HG03342 (cell line): ENCODE measurements around the gene CHERP.
"Not testable (repeated sequence)": the region's sequence is repeated elsewhere in the genome, so short reads cannot be mapped to it uniquely, and the experiment has no call there.

Experiments used
- ATAC-seq: cut with Tn5 transposase; IDR thresholded peaks from one replicate; pipeline ENCODE4 v1.9.1; 2021; ENCODE audit warnings: mild to moderate bottlenecking, moderate library complexity; ENCODE audit not compliant: unreplicated experiment

Gene CHERP

DNA sequence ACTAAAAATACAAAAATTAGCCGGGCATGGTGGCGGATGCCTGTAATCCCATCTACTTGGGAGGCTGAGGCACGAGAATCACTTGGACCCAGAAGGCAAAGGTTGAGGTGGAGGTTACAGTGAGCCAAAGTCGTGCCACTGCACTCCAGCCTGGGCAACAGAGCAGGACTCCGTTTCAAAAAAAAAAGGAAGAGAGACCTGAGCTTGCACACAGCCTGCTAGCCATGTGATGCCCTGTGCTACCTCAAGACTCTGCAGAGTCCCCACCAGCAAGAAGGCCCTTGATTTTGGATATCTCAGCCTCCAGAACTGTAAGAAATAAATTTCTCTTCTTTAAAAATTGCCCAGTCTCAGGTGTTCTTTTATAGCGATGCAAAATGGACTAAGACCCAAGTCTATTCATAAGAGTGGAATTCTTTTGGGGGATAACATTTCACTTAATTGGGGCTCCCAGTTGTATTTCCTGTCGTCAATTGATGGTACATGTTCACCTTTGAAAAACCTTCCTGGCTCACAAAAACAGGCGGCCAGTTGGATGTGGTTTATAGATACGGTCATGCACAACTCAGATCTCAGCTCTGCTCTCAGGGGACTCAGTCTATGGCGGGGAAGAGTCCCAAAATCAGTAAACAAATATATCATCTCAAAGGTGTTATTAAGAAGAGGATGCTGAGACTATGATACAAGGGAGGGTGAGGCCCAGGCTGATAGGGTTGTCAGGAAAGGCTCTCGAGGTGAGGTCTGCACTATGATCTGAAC is 2.4 kb upstream of the CHERP start:
- no peak for ATAC-seq

DNA sequence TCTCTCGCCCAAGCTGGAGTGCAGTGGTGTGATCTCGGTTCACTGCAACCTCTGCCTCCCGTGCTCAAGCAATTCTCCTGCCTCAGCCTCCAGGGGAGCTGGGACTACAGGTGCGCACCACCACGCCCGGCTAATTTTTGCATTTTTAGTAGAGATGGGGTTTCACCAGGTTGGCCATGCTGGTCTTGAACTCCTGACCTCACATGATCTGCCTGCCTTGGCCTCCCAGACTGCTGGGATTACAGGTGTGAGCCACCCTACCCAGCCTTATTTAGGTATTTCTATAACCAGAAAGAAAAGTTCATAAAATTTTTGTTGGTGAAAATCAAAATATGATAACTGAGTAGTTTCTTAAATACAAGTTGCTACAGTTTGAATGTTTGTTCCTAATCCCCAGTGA is 1.5 kb upstream of the CHERP start:
- ATAC-seq = not testable (repeated sequence)

DNA sequence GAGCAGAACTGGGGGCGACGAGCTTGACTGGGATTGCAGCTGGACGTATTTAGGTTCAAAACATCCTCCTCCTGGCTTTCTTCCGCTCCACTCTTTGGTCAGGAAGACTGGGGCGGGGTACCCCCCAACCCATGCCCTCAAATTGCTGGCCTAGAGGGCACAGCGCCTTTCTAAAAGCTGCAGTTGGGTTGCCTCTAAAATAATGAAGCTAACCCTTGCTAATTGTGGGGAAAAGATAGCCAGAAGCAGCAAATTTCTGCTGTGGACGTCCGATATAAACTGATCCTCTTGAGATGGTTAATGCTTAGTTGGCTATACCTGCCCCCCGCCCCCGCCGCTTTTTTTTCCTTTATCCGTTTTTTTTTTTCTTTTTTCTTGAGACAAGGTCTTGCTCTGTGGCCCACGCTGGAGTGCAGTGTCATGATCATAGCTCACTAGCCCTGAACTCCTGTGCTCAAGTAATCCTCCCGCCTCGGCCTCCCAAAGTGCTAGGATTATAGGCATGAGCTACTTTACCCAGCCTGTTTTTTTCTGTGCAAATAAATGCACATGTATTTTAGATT is 754 bp upstream of the CHERP start:
- no peak for ATAC-seq

DNA sequence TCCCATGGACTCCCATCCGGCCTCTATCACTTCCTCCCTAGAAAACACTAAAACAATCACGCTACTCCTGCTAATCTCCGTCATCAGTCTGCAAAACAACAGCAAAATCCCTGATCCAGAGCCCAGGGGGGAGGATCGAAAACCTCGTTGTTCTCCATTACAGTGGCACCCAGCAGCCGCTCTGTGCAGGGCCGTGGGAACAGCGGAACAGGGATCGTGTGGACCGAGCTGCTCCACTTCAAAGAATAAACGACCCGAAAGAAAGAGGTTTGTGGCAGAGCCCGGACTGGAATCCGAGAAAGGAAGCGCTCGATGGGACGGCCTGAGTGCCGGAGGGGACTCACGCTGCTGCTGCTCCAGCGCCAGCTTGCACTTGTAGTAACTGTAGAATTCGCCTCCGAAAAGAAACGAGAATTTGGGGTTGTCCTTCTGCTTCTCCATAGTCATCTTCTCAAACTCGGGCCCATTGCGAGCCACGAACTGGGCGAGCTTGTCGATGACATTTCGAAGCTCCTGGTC is 652 bp downstream of the CHERP start:
- ATAC-seq = peak; percentile 6

DNA sequence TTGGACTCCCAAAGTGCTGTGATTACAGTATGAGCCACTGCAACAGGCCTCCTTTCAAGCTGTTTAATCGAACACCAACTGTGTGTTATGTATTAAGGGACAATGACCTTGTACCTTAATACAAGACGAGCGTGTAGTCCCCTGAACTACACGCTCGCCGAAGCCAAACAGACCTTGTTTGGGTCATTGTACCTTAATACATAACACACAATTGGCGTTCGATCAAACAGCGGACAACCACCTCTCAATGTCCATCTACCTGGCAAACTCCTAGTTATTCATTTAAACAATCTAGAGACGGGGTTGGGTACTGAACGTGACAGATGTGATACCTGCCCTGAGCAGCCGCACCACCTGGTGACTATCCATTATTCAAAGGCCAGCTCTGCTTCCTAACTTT is 1.3 kb downstream of the CHERP start:
- no peak for ATAC-seq

DNA sequence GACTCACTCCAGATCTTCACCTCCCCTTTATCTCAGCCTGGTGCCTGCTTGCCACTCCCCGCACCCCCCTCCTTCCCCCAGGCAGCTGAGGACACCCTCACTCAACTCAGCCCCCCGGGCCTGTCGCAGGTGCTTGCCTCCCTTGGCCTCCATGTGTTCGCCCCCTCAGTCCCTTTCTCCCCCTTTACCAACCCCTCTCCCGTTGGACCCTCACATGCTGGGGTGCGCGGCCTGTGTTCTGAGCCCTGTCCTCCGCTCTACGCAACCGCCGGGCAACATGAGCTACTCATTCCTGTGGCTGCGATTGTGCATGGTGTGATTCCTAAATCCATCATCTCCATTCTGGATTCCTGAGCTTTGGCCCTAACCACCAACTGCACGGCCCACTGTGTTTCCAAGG is 5.1 kb downstream of the CHERP start:
- no peak for ATAC-seq

DNA sequence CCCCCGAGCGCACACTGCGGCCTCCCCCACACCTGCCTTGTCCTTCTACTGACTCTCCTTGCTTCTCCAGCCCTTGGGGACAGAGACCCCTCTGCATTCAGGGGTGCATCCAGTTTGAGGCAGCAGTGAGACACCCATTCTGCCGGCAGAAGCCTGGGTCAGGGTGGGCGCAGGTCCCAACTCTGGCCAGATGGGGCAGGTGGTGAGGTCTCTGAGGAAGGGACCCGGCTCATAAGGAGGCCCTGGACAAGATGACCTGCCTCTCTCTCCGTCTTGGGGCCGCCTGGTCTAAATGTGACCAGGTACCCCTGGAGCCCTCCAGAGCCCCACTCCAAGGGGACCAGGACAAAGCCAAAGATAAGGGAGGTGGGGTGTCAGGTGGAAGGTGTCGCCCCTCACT is 6.1 kb downstream of the CHERP start:
- no peak for ATAC-seq

DNA sequence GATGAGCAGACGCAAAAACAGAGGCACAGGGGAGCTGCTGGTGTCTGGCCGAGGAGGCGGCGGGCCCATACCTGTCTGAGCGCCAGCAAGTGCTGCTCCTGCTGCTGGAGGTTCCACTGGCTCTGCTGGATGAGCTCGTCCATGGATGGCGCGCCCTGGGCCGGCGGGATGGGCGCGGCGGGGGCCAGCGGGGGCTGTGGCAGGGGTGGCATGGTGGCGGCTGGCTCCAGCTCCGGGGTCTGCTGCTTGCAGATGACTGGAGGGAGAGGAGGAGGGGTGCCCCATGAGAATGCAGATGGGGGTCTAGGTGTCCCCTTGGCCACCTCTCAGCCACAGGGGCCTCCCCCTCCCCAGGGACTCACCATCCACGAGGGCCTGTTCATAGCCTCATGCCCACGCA is 6.9 kb downstream of the CHERP start:
- no peak for ATAC-seq

DNA sequence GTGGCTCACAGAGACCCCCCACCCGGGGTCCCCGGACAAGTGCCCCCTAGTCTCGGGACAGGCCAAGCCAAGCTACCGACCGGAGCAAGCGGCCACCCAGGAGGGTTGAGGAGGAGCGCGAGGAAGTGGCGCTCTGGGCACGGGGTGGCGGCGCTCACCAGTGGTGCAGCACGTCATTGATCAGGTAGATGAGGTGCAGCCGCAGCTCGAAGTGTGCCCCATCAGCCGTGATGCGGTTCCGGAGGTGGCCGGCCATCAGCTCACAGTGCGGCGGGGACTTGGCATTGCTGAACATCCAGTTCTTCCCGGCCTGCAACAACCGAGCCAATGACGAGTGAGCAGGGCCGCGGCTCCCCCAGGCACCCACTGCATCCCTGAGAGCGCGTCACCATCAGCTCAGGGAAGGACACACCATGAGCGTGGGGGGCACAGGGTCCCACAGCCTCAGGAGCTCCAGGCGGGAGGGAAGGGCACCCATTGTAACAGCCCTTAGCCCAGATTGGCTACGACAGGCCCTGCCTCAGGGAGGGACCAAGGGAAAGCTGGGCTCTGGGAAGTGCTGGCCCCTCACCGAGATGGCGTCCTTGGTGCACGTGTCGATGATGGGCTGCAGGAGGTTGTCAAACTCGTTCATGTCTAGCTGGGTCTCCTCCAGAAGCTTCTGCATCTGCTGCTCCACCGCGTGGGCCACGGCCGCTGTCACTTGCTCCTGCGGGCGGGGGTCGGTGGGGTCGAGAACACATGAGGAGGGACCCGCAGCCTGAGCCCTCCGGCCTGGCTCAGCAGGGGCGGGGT is 9.6 kb downstream of the CHERP start:
- ATAC-seq = no peak

DNA sequence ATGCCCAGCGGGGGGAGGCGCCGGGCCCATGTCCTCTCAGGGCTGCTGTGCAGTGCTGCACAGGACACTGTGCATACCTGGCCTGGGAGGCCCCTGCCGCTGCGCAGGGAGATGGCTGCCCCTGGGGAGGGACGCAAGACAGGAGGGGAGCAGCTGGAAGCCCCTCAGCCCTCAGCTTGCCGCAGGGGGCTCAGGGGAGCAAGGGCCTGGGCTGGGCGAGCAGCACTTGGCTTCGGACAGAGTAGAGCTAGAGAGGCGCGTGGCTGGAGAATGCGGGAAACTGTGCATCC is 10.9 kb downstream of the CHERP start:
- ATAC-seq = no peak

DNA sequence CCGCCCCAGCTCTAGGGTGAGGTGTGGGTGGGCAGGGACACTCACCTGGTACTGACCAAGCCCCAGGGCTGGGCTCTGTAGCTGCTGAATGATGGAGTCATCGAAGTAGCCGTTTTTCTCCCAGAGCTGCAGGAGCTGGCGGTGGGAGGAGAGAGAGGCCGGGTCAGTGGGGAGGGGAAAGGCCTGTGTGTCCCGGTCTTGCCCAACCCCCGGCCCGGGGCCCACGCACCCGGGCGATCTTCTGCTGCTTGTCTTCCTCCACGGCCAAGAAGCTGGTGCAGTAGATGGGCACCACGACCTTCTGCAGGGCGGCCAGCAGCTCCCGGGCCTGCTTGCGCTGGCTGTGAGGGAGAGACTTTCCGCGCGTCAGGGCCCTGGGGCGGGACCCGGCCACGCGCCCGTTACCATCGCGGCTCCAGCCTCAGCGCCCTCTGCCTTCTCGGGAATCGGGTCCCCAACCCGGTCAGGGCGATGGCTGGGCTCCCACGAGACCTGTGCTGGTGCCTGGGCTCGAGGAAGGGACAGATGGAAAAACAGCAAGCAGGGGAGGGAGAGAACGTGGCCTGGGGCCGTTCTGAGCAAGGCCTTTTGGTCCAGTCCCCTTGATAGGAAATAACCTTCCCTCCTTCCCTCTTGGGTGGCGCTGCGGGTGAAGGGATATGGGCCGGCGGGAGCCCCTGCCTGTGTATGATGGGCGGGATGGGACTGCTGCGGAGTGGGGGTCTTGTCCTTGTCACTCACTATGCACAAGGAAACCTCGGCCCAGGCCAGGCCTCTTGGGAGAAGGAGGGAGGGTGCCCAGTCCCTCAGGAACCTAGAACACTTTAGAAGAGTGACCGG is 11.5 kb downstream of the CHERP start:
- ATAC-seq = no peak

DNA sequence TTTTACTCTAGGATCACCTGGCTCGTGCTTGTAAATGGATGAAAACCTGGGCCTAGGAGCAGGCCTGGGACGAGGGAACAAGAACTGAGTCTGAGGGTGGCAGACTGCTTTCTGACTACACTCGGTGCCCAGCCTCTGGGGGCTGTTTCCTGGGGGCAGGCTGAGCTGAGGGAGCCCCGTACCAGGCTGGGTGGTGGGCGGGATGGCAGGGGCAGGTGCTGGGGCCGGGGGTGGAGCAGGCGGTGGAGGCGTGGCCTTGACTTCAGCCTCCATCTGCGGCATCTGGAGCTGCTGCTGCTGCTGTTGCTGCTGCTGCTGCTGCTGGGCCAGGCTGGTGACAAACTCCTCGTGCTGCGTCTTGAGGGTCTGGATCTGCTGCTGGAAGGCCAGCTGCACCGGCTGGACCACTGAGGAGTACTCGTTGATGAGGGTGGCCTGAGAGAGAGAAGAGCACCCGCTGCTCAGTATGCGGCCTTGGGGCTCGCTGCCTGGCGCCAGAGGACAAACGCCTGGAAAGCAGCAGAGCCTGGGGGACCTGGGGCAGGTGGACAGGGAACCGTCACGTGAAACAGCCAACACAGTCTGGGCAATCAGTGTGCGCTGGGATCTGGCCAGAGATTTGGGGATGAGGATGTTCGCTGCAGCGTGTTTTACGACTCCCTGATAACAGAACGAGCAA is 12.6 kb downstream of the CHERP start:
- ATAC-seq = no peak

DNA sequence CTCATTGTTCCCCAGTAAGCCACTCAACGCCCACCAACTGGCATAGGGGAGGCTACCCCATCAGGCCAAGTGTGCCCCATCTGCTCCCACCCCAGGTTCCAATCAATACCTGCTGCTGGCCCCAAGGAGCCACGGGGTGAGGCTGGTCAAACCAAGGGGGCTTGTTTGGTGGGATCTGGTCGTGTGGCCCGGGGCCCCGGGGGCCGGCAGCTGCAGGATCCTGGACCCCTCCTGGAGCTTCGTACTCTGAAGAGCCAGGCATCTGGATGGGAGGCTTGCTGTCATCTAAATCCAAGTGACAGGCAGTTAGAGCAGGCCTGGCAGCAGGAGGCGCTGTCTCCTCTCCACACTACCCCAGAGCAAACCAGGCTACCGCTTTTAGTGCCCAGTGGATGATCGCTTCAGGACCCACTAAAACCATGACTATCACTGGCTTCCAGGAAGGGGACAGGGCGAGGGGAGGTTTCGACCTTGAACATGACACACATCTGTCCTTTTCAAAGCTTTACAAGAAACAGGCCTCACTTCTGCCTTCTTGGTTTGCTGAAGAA is 14.2 kb downstream of the CHERP start:
- ATAC-seq = no peak

DNA sequence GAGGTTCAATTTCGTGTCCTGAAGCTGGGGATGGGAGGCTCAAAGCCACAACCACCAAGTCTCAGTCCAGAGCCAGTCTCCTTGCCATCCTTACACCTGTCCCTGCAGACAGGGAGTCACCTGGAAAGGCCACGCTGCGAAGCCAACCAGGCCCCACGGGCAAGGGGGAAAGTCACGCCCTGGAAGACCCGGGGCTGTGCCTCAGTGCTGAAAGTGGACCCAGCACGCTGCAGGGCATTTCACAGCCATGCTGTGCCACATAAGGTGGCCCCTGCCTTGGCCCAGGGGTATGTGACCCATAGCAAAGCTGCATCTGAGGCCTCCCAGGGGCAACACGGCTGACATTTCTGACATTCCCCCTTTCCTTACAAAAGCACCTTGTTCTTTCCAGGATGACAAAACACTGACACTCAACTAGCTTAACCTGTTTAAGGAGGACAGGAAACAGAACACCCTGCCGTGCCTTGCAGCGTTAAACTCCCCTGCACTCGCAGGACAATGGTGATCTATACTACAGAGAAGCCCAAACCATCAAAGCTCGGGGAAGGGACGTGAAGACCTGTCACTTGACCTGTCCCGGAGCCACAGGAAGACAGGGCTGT is 14.8 kb downstream of the CHERP start:
- no peak for ATAC-seq

DNA sequence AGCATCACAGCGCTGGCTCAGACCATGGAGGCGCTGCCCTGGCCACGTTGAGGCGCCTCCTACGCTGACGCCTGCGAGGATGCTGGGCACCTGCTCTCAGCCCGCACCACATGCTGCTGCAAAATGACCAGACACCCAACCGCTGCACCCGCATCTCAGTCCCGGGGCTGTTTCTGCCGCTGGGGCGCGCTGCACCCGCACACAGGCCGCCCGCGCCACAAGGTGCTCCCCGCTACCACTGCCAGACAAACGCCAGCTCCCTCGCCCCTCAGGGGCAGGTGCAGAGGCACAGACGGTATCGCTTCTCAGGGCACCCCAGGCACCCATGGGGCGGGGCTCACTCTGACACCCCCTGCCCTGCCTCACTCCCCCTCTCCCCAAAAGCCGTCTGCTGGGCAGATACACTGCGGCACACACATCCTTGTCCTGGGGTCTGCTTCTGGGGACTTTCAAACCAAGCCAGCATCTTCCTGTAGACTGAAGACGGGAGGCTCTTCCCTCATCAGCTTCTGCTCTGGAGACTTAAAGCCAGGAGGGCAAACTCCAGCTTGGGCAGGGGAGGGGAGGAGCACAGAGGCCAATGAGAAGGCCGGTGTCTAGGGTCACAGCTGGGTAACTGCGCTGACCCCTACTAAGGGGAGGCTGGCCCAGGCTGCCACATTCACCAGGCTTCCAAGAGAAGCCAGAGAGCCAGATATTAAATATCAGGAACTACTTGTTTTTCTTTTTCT is 16.3 kb downstream of the CHERP start:
- ATAC-seq = no peak

DNA sequence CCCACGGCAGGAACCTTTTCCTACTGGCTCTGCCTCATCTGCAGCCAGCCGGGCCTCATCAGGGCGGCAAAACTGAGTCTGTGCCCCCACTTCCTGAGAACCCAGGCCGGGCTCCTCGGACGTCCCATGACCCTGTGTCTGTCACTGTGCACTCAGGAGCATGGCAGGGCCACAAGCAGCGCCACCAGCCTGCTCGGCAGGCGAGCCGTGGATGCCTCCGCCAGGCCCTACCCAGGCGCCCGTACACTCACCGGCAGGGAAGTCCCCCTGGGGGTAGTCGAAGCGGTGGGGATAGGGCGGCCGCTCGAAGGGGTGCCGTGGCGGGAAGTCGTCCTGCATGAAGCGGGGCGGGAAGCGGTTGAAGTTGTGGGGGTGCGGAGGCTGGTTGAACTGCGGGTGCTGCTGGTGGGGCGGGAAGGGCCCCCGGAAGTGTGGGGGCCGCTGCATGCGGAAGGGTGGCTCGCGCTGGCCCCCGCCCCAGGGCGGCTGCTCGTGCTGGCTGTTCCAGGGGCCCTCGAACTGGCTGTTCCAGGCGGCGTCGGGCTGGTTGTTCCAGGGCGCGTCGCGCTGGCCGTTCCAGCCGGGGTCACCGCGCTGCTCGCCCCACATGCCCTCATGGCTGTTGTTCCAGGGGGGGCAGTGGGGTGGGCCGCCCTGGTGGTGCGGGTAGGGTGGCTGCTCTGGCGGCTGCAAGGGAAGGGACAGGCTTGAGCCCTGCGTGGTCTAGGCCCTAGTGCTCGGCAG is 17.1 kb downstream of the CHERP start:
- no peak for ATAC-seq

DNA sequence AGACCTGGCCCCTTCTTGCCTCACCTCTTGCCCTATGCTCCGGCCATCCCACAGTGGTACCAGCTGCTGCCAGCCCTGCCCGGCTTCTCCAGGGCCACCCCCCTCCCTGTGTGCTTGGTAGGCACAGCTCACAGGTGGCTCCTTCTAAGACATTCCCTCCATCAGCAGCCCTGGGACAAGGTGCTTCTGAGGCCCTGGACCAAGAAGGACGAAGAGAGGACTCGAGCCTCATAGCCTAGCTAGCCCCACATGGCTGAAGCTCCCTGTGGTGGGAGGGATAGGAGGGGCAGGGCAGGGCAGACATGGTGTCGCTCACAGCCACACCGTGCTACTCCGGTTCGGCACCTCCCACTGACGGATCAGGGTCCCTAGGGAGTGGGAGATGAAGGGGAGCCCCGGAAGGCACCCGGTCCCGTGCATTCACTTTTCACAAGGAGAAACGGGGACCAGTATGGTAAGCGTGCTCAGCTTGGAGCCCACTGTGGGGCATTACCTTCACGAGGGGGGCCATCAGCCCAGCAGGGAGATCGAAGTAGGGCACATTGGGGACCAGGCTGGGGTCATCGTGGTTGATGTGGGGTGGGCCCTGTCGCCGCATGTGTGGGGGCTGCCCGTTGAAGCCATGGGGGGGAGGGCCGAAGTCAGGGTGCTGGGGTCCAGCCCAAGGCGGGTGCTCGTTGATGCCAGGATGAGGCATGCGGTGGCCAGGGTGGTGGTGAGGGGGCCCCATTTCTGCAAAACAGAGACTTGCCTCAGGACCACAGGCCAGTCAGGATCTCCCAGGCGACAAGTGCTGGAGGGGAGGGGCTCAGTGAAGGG is 19.5 kb downstream of the CHERP start:
- ATAC-seq = no peak
